DOHH2 (cell line): Measurements from ENCODE around the gene LINGO1.

ENCODE experiments used
- H3F3A ChIP-seq: fragments of 200-600 bp; sonication (generic), shearing (Covaris generic); 2 replicates; pipeline ENCODE4 v1.6.0; 2016; ENCODE audit warnings: antibody characterized with exemption, mild to moderate bottlenecking; ENCODE audit not compliant: control insufficient read depth, insufficient read depth
- H3K27ac ChIP-seq: fragments of 200-600 bp; sonication (generic); 2 replicates; pipeline ENCODE4 v1.5.1; 2014; ENCODE audit warnings: low read depth, mild to moderate bottlenecking, low read length, moderate library complexity
- H3K27me3 ChIP-seq: fragments of 200-600 bp; sonication (generic); 2 replicates; pipeline ENCODE4 v1.6.1; 2014; ENCODE audit warnings: mild to moderate bottlenecking, low read length, mixed read lengths; ENCODE audit not compliant: control insufficient read depth
- H3K36me3 ChIP-seq: fragments of 200-600 bp; sonication (generic); 2 replicates; pipeline ENCODE4 v1.6.1; 2014; ENCODE audit warnings: mild to moderate bottlenecking, low read length, moderate library complexity, mixed read lengths; ENCODE audit not compliant: control insufficient read depth
- H3K4me1 ChIP-seq: fragments of 200-600 bp; sonication (generic); 2 replicates; pipeline ENCODE4 v1.6.1; 2014; ENCODE audit warnings: mild to moderate bottlenecking, low read length, mixed read lengths; ENCODE audit not compliant: control insufficient read depth
- H3K4me2 ChIP-seq: fragments of 200-600 bp; sonication (generic); 2 replicates; pipeline ENCODE4 v1.6.0; 2014; ENCODE audit warnings: mild to moderate bottlenecking, low read length, moderate library complexity
- H3K4me3 ChIP-seq: fragments of 200-600 bp; sonication (generic); 2 replicates; pipeline ENCODE4 v1.5.1; 2014; ENCODE audit warnings: mild to moderate bottlenecking, low read length, mixed read lengths
- H3K79me2 ChIP-seq: fragments of 200-600 bp; sonication (generic); 2 replicates; pipeline ENCODE4 v1.6.1; 2014; ENCODE audit warnings: mild to moderate bottlenecking, low read length, mixed read lengths; ENCODE audit not compliant: control insufficient read depth
- H3K9me2 ChIP-seq: fragments of 200-600 bp; sonication (generic); replicated peaks from 2 replicates; pipeline ENCODE4 v1.6.1; 2014; ENCODE audit warnings: mild to moderate bottlenecking, low read length, mixed read lengths; ENCODE audit not compliant: control insufficient read depth
- H3K9me3 ChIP-seq: fragments of 200-600 bp; sonication (generic); 2 replicates; pipeline ENCODE4 v1.6.1; 2014; ENCODE audit warnings: antibody characterized with exemption, low read length, mixed read lengths; ENCODE audit not compliant: control insufficient read depth, insufficient read depth
- H4K20me1 ChIP-seq: fragments of 200-600 bp; sonication (generic); 2 replicates; pipeline ENCODE4 v1.6.0; 2014; ENCODE audit warnings: low read depth, mild to moderate bottlenecking, antibody characterized with exemption, low read length, moderate library complexity; ENCODE audit not compliant: control insufficient read depth, insufficient read depth
- EZH2phosphoT487 ChIP-seq: fragments of 200-600 bp; sonication (generic); IDR thresholded peaks from 2 replicates; pipeline ENCODE4 v1.6.1; 2017; ENCODE audit warnings: borderline replicate concordance, mild to moderate bottlenecking, antibody characterized with exemption, low read length, moderate library complexity, mixed read lengths
- TF ChIP-seq, protein P1 (sequence below): fragments of 200-600 bp; sonication (generic); IDR thresholded peaks from one replicate; pipeline ENCODE4 v1.5.1; 2014; ENCODE audit warnings: antibody characterized with exemption, mild to moderate bottlenecking, low read depth, low read length; ENCODE audit not compliant: poor library complexity, severe bottlenecking

Gene LINGO1

DNA sequence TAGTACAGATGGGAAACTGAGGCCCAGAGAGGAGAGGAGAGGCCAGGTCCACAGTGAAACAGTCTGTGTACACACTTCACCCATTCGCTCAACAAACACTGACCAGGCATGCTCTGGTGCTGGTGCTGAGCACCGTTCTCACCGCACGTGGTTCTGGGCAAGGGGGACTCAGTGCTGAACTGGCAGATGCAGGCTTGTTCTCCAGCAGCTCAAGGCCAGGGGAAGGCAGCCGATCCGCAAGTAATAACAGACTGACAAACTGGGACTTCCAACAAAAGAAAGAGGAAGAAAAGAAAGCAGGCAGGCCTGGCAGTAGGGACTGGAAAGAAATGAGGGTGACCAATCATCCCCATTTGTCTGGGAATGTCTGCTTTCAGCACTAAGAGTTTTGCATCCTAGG, 25.6 kb upstream of the LINGO1 start:
- H3K4me1 ChIP-seq = no peaks in the 10 kb centered on the region
- no peaks in the 10 kb centered on the region for H3K36me3 ChIP-seq
- H3F3A ChIP-seq = no peaks in the 10 kb centered on the region
- H3K27me3 ChIP-seq = peaks cover 17% of the 10 kb centered on the region
- H3K79me2 ChIP-seq = no peaks in the 10 kb centered on the region
- H3K9me2 ChIP-seq = no peaks in the 10 kb centered on the region
- no peak overlapping the region for H3K27ac ChIP-seq
- no peaks in the 10 kb centered on the region for H4K20me1 ChIP-seq
- TF ChIP-seq, protein P1, sequence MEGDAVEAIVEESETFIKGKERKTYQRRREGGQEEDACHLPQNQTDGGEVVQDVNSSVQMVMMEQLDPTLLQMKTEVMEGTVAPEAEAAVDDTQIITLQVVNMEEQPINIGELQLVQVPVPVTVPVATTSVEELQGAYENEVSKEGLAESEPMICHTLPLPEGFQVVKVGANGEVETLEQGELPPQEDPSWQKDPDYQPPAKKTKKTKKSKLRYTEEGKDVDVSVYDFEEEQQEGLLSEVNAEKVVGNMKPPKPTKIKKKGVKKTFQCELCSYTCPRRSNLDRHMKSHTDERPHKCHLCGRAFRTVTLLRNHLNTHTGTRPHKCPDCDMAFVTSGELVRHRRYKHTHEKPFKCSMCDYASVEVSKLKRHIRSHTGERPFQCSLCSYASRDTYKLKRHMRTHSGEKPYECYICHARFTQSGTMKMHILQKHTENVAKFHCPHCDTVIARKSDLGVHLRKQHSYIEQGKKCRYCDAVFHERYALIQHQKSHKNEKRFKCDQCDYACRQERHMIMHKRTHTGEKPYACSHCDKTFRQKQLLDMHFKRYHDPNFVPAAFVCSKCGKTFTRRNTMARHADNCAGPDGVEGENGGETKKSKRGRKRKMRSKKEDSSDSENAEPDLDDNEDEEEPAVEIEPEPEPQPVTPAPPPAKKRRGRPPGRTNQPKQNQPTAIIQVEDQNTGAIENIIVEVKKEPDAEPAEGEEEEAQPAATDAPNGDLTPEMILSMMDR = no peak
- TF ChIP-seq EZH2phosphoT487 = no peak
- H3K9me3 ChIP-seq = peaks cover 4% of the 10 kb centered on the region; the same call in 1 of the 2 replicates
- no peak overlapping the region for H3K4me3 ChIP-seq
- no peak overlapping the region for H3K4me2 ChIP-seq

DNA sequence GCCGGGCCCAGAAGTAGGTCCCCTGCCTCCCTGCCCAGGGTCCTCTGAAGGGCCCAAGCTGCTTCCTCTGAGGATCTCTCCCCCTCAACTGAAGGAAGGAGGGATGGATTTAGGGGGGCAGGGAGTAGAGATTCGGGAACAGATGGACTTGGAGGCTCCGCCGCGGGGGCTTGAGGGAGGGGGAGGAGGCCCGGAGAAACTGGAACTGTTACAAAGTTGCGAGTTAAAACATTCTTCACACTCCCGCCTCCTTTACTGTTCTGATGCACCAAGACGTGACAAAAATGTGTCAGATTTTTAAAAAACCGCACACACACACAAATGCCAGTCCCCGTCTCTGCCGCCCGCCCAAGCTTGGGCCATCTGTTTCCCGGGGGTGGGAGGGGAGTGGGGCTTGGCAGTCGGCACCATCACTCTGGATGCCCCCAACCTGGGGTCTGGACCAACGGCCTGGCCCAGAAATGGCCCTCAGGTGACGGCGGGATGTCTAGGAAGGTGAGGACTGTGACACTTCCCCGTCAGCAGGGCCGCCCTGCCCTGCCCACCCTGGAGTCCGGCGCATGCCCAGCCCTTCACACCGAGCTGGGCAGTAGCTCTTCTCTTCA, 25.0 kb upstream of the LINGO1 start:
- Histone ChIP-seq H3K4me2 (no peak overlapping the region), H3K36me3 (no peaks in the 10 kb centered on the region), H3K9me2 (no peaks in the 10 kb centered on the region), H3K9me3 (peaks cover 4% of the 10 kb centered on the region; the same call in 1 of the 2 replicates), H3F3A (no peaks in the 10 kb centered on the region), H3K27me3 (peaks cover 17% of the 10 kb centered on the region), H3K79me2 (no peaks in the 10 kb centered on the region), H3K4me3 (no peak overlapping the region), H4K20me1 (no peaks in the 10 kb centered on the region), H3K4me1 (no peaks in the 10 kb centered on the region), H3K27ac (no peak overlapping the region)
- TF ChIP-seq EZH2phosphoT487 = no peak
- TF ChIP-seq, protein P1 = no peak

DNA sequence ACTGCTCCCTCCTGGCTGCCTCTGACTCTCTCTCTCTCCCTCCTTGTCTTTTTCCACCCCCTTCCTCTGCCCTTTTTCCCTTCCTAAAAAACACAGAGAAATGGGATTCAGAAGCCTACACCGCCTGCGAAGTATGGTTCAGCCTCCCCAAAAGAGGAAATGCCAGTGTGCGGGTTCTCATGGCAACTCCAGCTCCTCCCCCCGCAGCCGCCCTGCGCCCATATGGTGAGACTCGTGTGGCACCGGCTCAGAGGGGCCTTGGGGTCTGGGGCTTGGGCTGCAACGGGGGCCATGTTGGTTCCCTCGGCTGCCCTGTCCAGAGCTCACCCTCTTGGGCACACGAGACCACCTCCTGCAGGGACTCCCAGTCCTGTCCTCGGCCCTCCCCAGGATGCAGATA, 23.6 kb upstream of the LINGO1 start:
- Histone ChIP-seq H3K4me3 (no peak overlapping the region), H3K4me2 (no peak overlapping the region), H3F3A (no peaks in the 10 kb centered on the region), H3K27ac (no peak overlapping the region), H3K9me3 (peaks cover 4% of the 10 kb centered on the region; the same call in 1 of the 2 replicates), H3K27me3 (peaks cover 20% of the 10 kb centered on the region), H4K20me1 (no peaks in the 10 kb centered on the region), H3K9me2 (no peaks in the 10 kb centered on the region), H3K4me1 (no peaks in the 10 kb centered on the region), H3K79me2 (no peaks in the 10 kb centered on the region), H3K36me3 (no peaks in the 10 kb centered on the region)
- TF ChIP-seq EZH2phosphoT487 = no peak
- TF ChIP-seq, protein P1 = no peak
